ENCODE measurements around the gene SBF2. TPM values are rescaled to one million over a fixed set of nuclear protein-coding genes. Genes with fewer than 3 reads are reported as not detected.
A peak's percentile ranks its signal among the peaks of the same experiment; 100 is the strongest.

Gene SBF2
- total and polyA plus RNA-seq, 10 donors = 3.6 to 70.9 (median 57.1) TPM

DNA sequence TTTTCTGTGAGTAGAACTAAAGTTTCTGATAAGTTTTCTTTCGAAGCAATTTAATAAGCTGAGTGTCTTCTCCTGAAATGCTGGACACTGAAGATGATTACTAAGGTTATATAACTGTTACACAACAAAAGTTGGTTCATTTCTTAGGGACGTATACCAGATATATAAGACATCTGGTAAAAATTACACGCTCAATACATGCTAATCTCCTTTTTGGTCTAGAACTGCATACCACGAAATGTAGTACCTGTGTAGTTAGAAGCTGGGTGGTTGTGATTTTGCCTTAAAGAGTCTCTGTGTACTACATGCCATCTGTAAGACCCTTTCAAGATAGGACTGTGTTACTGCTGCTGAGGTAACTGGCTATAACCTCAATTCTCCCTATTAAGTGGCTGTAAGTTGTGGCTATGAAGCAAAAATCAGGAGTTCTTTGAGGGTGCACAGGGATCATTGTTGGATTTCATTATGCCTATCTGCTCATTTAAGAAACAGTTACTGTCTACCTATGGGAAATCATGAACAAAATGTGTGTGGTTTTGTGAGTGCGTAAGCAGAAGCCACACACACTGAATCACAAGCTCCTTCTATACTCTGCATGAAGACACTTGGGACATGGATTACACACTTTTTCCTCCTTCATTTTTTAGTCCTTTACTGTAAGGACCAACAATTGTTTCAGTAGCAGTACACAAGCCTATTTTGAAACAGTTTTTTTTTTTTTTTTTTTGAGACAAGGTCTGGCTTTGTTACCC is 434.3 kb downstream of the SBF2 start:
- no peaks in the 10 kb centered on the region for H3K9me3 ChIP-seq
- WGBS, 5 donors = 85 to 90% (median 87%) methylated on average over 5 of the region's 5 CpGs
- no peak overlapping the region for H3K27ac ChIP-seq
- intact Hi-C loops (cut with DNase I; ENCODE audit: low total_unique reads) = loop anchor here (10.0 kb wide), 2 partner anchors 105 to 465 kb away; no protein-coding TSS in a partner anchor
- H3K27me3 ChIP-seq (replicated peaks in 1 of 7) = no peaks in the 10 kb centered on the region
- H3K4me3 ChIP-seq = no peak overlapping the region
- TF ChIP-seq POLR2A (IDR thresholded peaks at IDR 0.05) = no peak
- TF ChIP-seq POLR2AphosphoS5 (IDR thresholded peaks at IDR 0.05) = no peak
- TF ChIP-seq CTCF (IDR thresholded peaks at IDR 0.05 in 8 of 11, conservative IDR thresholded peaks at IDR 0.05 in 3 of 11) = no peak
- H3K4me1 ChIP-seq = peaks cover 12 to 55% (median 15%) of the 10 kb centered on the region in 6 donors
- peaks cover 0 to 18% (median 7%) of the 10 kb centered on the region in 6 donors for H3K36me3 ChIP-seq
- DNase-seq = no peak

DNA sequence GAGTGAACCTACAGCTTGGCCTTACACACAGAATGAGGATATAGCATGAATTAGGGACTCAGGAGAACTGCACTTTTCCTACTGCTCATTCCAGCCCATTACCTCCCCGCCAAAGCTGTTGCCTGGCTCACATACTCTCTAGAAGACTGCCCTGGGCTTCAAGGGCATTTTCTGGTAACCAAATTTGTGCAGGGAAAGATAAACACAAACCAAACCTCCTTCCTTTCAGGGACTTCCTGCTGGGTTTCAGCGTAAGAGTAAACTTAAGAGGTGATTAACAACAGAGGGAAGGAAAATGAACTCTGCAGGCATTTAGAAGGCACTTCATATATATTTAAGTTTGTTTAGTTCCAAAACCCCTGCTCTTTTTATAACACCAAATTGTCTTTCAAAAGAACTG is 435.2 kb downstream of the SBF2 start:
- Histone ChIP-seq H3K27ac (peak overlapping the region in 5 of 8 donors; percentile 9 to 50 (median 28)), H3K4me3 (no peak overlapping the region), H3K36me3 (peaks cover 0 to 21% (median 7%) of the 10 kb centered on the region in 6 donors), H3K4me1 (peaks cover 14 to 64% (median 18%) of the 10 kb centered on the region in 6 donors), H3K9me3 (no peaks in the 10 kb centered on the region), H3K27me3 (replicated peaks in 1 of 7) (no peaks in the 10 kb centered on the region)
- no peak for DNase-seq
- TF ChIP-seq CTCF (IDR thresholded peaks at IDR 0.05 in 8 of 11, conservative IDR thresholded peaks at IDR 0.05 in 3 of 11) = no peak
- no peak for TF ChIP-seq POLR2AphosphoS5 (IDR thresholded peaks at IDR 0.05)
- TF ChIP-seq POLR2A (IDR thresholded peaks at IDR 0.05) = no peak
- WGBS, 5 donors = 12 to 23% (median 13%) methylated on average over 2 of the region's 2 CpGs
- intact Hi-C loops (cut with DNase I; ENCODE audit: low total_unique reads) = loop anchor here (10.0 kb wide), 1 partner anchor 106 kb away; no protein-coding TSS in a partner anchor

GRCh38 chr11:9858218-9858617 is 435.8 kb downstream of the SBF2 start:
- peaks cover 15 to 70% (median 19%) of the 10 kb centered on the region in 6 donors for H3K4me1 ChIP-seq
- H3K27me3 ChIP-seq (replicated peaks in 1 of 7) = no peaks in the 10 kb centered on the region
- no peaks in the 10 kb centered on the region for H3K9me3 ChIP-seq
- DNase-seq = no peak
- intact Hi-C loops (cut with DNase I; ENCODE audit: low total_unique reads) = loop anchor here (10.0 kb wide), 1 partner anchor 107 kb away; no protein-coding TSS in a partner anchor
- WGBS, 5 donors = 71 to 75% (median 72%) methylated on average over 4 of the region's 4 CpGs
- peak overlapping the region in 4 of 8 donors; percentile 9 to 50 (median 22) for H3K27ac ChIP-seq
- H3K4me3 ChIP-seq = no peak overlapping the region
- H3K36me3 ChIP-seq = peaks cover 0 to 21% (median 7%) of the 10 kb centered on the region in 6 donors
- no peak for TF ChIP-seq CTCF (IDR thresholded peaks at IDR 0.05 in 8 of 11, conservative IDR thresholded peaks at IDR 0.05 in 3 of 11)
- no peak for TF ChIP-seq POLR2A (IDR thresholded peaks at IDR 0.05)
- no peak for TF ChIP-seq POLR2AphosphoS5 (IDR thresholded peaks at IDR 0.05)

All from spleen (tissue), 11 donors.